GM23338 (cell line): ENCODE results near the gene PCSK6.

Experiments
- CREB1 ChIP-seq: fragments of 250-450 bp; sonication (Bioruptor Pico); IDR thresholded peaks from 2 replicates; pipeline ENCODE4 v1.5.0; 2020; ENCODE audit warnings: low read depth, mild to moderate bottlenecking, moderate library complexity
- CTCF ChIP-seq, 2 experiments: fragments of 200-600 bp in 1 of 2; sonication (generic) in 1 of 2; conservative IDR thresholded peaks; 2 replicates each; pipeline versions ENCODE4 v1.5.1 to v1.6.1; 2016 to 2017; ENCODE audit warnings: antibody characterized with exemption in 2 of 2, low read depth in 2 of 2, mild to moderate bottlenecking in 2 of 2, moderate library complexity in 1 of 2
- ETS1 ChIP-seq: IDR thresholded peaks from 2 replicates; pipeline ENCODE4 v1.6.1; 2016; ENCODE audit warnings: antibody characterized with exemption
- EZH2 ChIP-seq: fragments of 200-600 bp; sonication (generic); IDR thresholded peaks from one replicate; pipeline ENCODE4 v1.8.0; 2017; ENCODE audit warnings: antibody characterized with exemption, mild to moderate bottlenecking, low read depth; ENCODE audit not compliant: unreplicated experiment
- EZH2phosphoT487 ChIP-seq: fragments of 200-600 bp; sonication (generic); IDR thresholded peaks from one replicate; pipeline ENCODE4 v1.8.1; 2018; ENCODE audit warnings: antibody characterized with exemption; ENCODE audit not compliant: unreplicated experiment
- JUNB ChIP-seq: IDR thresholded peaks from one replicate; pipeline ENCODE4 v1.6.1; 2016; ENCODE audit warnings: antibody characterized with exemption; ENCODE audit not compliant: unreplicated experiment
- NANOG ChIP-seq: IDR thresholded peaks from 2 replicates; pipeline ENCODE4 v1.6.1; 2016; ENCODE audit warnings: antibody characterized with exemption, borderline replicate concordance
- POLR2AphosphoS5 ChIP-seq: IDR thresholded peaks from 2 replicates; pipeline ENCODE4 v1.6.1; 2016; ENCODE audit warnings: antibody characterized with exemption, low read depth
- REST ChIP-seq: IDR thresholded peaks from one replicate; pipeline ENCODE4 v1.6.1; 2018; ENCODE audit warnings: antibody characterized with exemption; ENCODE audit not compliant: unreplicated experiment
- STAT1 ChIP-seq: IDR thresholded peaks from one replicate; pipeline ENCODE4 v1.6.1; 2016; ENCODE audit warnings: antibody characterized with exemption; ENCODE audit not compliant: unreplicated experiment
- ZNF114 ChIP-seq: fragments of 250-450 bp; sonication (Bioruptor Pico); IDR thresholded peaks from 2 replicates; pipeline ENCODE4 v1.5.0; 2020; ENCODE audit warnings: mild to moderate bottlenecking, moderate library complexity
- ZNF331 ChIP-seq: fragments of 250-450 bp; sonication (Bioruptor Pico); IDR thresholded peaks from 2 replicates; pipeline ENCODE4 v1.5.0; 2020; ENCODE audit warnings: low read depth, mild to moderate bottlenecking, moderate library complexity
- ZNF462 ChIP-seq: fragments of 250-450 bp; sonication (Bioruptor Pico); IDR thresholded peaks from 2 replicates; pipeline ENCODE4 v1.5.0; 2020; ENCODE audit warnings: mild to moderate bottlenecking, moderate library complexity

GRCh38 chr15:101509279-101509678 is 19.8 kb upstream of the PCSK6 start:
- TF ChIP-seq CTCF (conservative IDR thresholded peaks at IDR 0.05; ENCODE audit: low read depth in 2 of 2) = no peak
- no peak for TF ChIP-seq EZH2
- TF ChIP-seq EZH2phosphoT487 = no peak
- TF ChIP-seq ZNF331 (CRISPR knock-in tag) = no peak
- TF ChIP-seq REST = no peak
- no peak for TF ChIP-seq STAT1
- TF ChIP-seq CREB1 (CRISPR knock-in tag) = no peak
- no peak for TF ChIP-seq POLR2AphosphoS5
- no peak for TF ChIP-seq JUNB
- no peak for TF ChIP-seq ETS1
- no peak for TF ChIP-seq ZNF462
- TF ChIP-seq NANOG = no peak
- TF ChIP-seq ZNF114 (CRISPR knock-in tag) = no peak
